Superior temporal gyrus (tissue), 1 donor: ENCODE measurements around the gene BACE1-AS.
"Not testable (repeated sequence)": the region's sequence is repeated elsewhere in the genome, so short reads cannot be mapped to it uniquely, and the experiment has no call there.

Experiments used
- DNase-seq: peaks from one replicate; pipeline ENCODE4 v3.0.0-alpha.2; 2016; ENCODE audit errors: extremely low spot score

Gene BACE1-AS

GRCh38 chr11:117290809-117291396, at the start of gene BACE1-AS:
BACE1-AS (plus strand) TSS chr11:117291346.
- no peak for DNase-seq

- no peak for DNase-seq
These were observed 42.8 kb upstream of the BACE1-AS start for GRCh38 chr11:117248341-117248740.

GRCh38 chr11:117249571-117249970, 41.6 kb upstream of the BACE1-AS start:
- no peak for DNase-seq

GRCh38 chr11:117251506-117251905, 39.6 kb upstream of the BACE1-AS start:
- DNase-seq: no peak

- DNase-seq: no peak
These were observed 35.2 kb upstream of the BACE1-AS start for GRCh38 chr11:117255966-117256365.

GRCh38 chr11:117256573-117256972, 34.6 kb upstream of the BACE1-AS start:
- DNase-seq: no peak

GRCh38 chr11:117258576-117258975, 32.6 kb upstream of the BACE1-AS start:
- DNase-seq: no peak

GRCh38 chr11:117259417-117259816, 31.7 kb upstream of the BACE1-AS start:
- no peak for DNase-seq

GRCh38 chr11:117264624-117265323, 26.4 kb upstream of the BACE1-AS start:
- DNase-seq: not testable (repeated sequence)

- DNase-seq: no peak
These were observed 25.4 kb upstream of the BACE1-AS start for GRCh38 chr11:117265745-117266144.

- DNase-seq: no peak
These were observed 21.3 kb upstream of the BACE1-AS start for GRCh38 chr11:117269856-117270255.

GRCh38 chr11:117271208-117271607, 19.9 kb upstream of the BACE1-AS start:
- no peak for DNase-seq

GRCh38 chr11:117272175-117272574, 19.0 kb upstream of the BACE1-AS start:
- DNase-seq: not testable (repeated sequence)

- DNase-seq: no peak
These were observed 17.4 kb upstream of the BACE1-AS start for GRCh38 chr11:117273550-117274289.

- no peak for DNase-seq
These were observed 12.8 kb upstream of the BACE1-AS start for GRCh38 chr11:117278347-117278746.

GRCh38 chr11:117279711-117280376, 11.3 kb upstream of the BACE1-AS start:
- DNase-seq: no peak

- peak; percentile 24 for DNase-seq
These were observed 10.0 kb upstream of the BACE1-AS start for GRCh38 chr11:117281159-117281558.

- no peak for DNase-seq
These were observed 9.3 kb upstream of the BACE1-AS start for GRCh38 chr11:117281869-117282268.

GRCh38 chr11:117282956-117283355, 8.2 kb upstream of the BACE1-AS start:
- DNase-seq: no peak

GRCh38 chr11:117284053-117284452, 7.1 kb upstream of the BACE1-AS start:
- DNase-seq: no peak

- no peak for DNase-seq
These were observed 4.6 kb upstream of the BACE1-AS start for GRCh38 chr11:117286588-117286987.

- DNase-seq: no peak
These were observed 3.5 kb upstream of the BACE1-AS start for GRCh38 chr11:117287668-117288067.
